H9 (cell line): ENCODE results near the gene SP110. TPM values are rescaled to one million over a fixed set of nuclear protein-coding genes. Genes with fewer than 3 reads are reported as not detected.
A peak's percentile ranks its signal among the peaks of the same experiment; 100 is the strongest.

ENCODE experiments used
- DNase-seq: peaks from one replicate; pipeline ENCODE4 v3.0.0-alpha.2; 2017
- H2AFZ ChIP-seq: one replicate; pipeline ENCODE4 v1.6.1; 2013; ENCODE audit warnings: mild to moderate bottlenecking, low read length, control low read depth, moderate library complexity
- H2AK5ac ChIP-seq: 2 replicates; pipeline ENCODE4 v1.6.1; 2013; ENCODE audit warnings: low read length, control low read depth, mixed read lengths; ENCODE audit not compliant: insufficient read length
- H2BK120ac ChIP-seq: one replicate; pipeline ENCODE4 v1.6.1; 2013; ENCODE audit warnings: low read depth, mild to moderate bottlenecking, low read length, control low read depth, inconsistent platforms; ENCODE audit not compliant: poor library complexity, severe bottlenecking
- H2BK12ac ChIP-seq: 2 replicates; pipeline ENCODE4 v1.6.1; 2013; ENCODE audit warnings: low read length, control low read depth, mixed read lengths, low read depth; ENCODE audit not compliant: insufficient read length
- H2BK15ac ChIP-seq: 2 replicates; pipeline ENCODE4 v1.6.1; 2013; ENCODE audit warnings: low read depth, low read length, control low read depth
- H2BK20ac ChIP-seq: one replicate; pipeline ENCODE4 v1.6.1; 2013; ENCODE audit warnings: low read depth, mild to moderate bottlenecking, low read length, control low read depth, inconsistent platforms; ENCODE audit not compliant: poor library complexity, severe bottlenecking
- H2BK5ac ChIP-seq: 2 replicates; pipeline ENCODE4 v1.6.1; 2013; ENCODE audit warnings: low read length, control low read depth, mixed read lengths; ENCODE audit not compliant: insufficient read length
- H3K14ac ChIP-seq: 2 replicates; pipeline ENCODE4 v1.6.1; 2013; ENCODE audit warnings: low read length, control low read depth; ENCODE audit not compliant: insufficient read depth
- H3K18ac ChIP-seq: 2 replicates; pipeline ENCODE4 v1.6.1; 2013; ENCODE audit warnings: low read depth, mild to moderate bottlenecking, mixed read lengths, low read length, control low read depth; ENCODE audit not compliant: insufficient read length
- H3K23ac ChIP-seq: 2 replicates; pipeline ENCODE4 v1.6.1; 2013; ENCODE audit warnings: low read length, control low read depth, mixed read lengths, low read depth; ENCODE audit not compliant: insufficient read length
- H3K23me2 ChIP-seq: 2 replicates; pipeline ENCODE4 v1.6.1; 2013; ENCODE audit warnings: low read depth, mild to moderate bottlenecking, mixed read lengths, low read length, control low read depth; ENCODE audit not compliant: insufficient read length, poor library complexity, severe bottlenecking
- H3K27ac ChIP-seq: 2 replicates; pipeline ENCODE4 v1.5.1; 2013; ENCODE audit warnings: low read length, control low read depth, mixed read lengths, low read depth; ENCODE audit not compliant: insufficient read length
- H3K27me3 ChIP-seq: 2 replicates; pipeline ENCODE4 v1.6.1; 2013; ENCODE audit warnings: low read length, control low read depth, inconsistent platforms; ENCODE audit not compliant: insufficient read depth
- H3K4ac ChIP-seq: 2 replicates; pipeline ENCODE4 v1.6.1; 2013; ENCODE audit warnings: low read depth, mild to moderate bottlenecking, control low read depth, inconsistent platforms, low read length, moderate library complexity
- H3K4me1 ChIP-seq: 2 replicates; pipeline ENCODE4 v1.6.1; 2013; ENCODE audit warnings: low read length, control low read depth, inconsistent platforms; ENCODE audit not compliant: insufficient read depth
- H3K4me2 ChIP-seq: 2 replicates; pipeline ENCODE4 v1.6.1; 2013; ENCODE audit warnings: low read length, control low read depth, mixed read lengths; ENCODE audit not compliant: insufficient read length, insufficient read depth
- H3K56ac ChIP-seq: 2 replicates; pipeline ENCODE4 v1.6.1; 2013; ENCODE audit warnings: low read depth, mild to moderate bottlenecking, mixed read lengths, low read length, control low read depth; ENCODE audit not compliant: insufficient read length
- H3K79me1 ChIP-seq: 2 replicates; pipeline ENCODE4 v1.6.1; 2013; ENCODE audit warnings: low read depth, mild to moderate bottlenecking, moderate library complexity, low read length, control low read depth, inconsistent platforms; ENCODE audit not compliant: insufficient read depth, poor library complexity, severe bottlenecking
- H3K79me2 ChIP-seq: 2 replicates; pipeline ENCODE4 v1.6.1; 2013; ENCODE audit warnings: low read length, control low read depth, inconsistent platforms; ENCODE audit not compliant: insufficient read depth
- H3K9ac ChIP-seq: 2 replicates; pipeline ENCODE4 v1.6.1; 2013; ENCODE audit warnings: low read length, control low read depth, mixed read lengths; ENCODE audit not compliant: insufficient read length; ENCODE audit errors: extremely low read depth
- H3K9me3 ChIP-seq: one replicate; pipeline ENCODE4 v1.6.1; 2013; ENCODE audit warnings: low read depth, low read length, inconsistent platforms; ENCODE audit not compliant: control insufficient read depth
- H3T11ph ChIP-seq: one replicate; pipeline ENCODE4 v1.6.1; 2013; ENCODE audit warnings: mild to moderate bottlenecking, low read length, control low read depth, inconsistent platforms
- H4K20me1 ChIP-seq: one replicate; pipeline ENCODE4 v1.6.1; 2013; ENCODE audit not compliant: control insufficient read depth, insufficient read length, insufficient read depth
- H4K5ac ChIP-seq: 2 replicates; pipeline ENCODE4 v1.6.1; 2013; ENCODE audit warnings: low read depth, mild to moderate bottlenecking, mixed read lengths, low read length, control low read depth; ENCODE audit not compliant: insufficient read length
- H4K8ac ChIP-seq: replicated peaks from 2 replicates; pipeline ENCODE4 v1.6.1; 2013; ENCODE audit warnings: low read length, control low read depth, mixed read lengths, low read depth; ENCODE audit not compliant: insufficient read length
- H4K91ac ChIP-seq: 2 replicates; pipeline ENCODE4 v1.6.1; 2013; ENCODE audit warnings: low read depth, mild to moderate bottlenecking, moderate library complexity, mixed read lengths, low read length, control low read depth; ENCODE audit not compliant: insufficient read length
- H3K27ac Mint-ChIP-seq, 3 experiments: 2 replicates in 2 of 3; 3 replicates in 1 of 3; pipeline ENCODE4 v1.8.0; 2020 to 2021; ENCODE audit warnings: mixed read lengths in 3 of 3, mild to moderate bottlenecking in 1 of 3, moderate library complexity in 1 of 3
- H3K27me3 Mint-ChIP-seq: 2 replicates; pipeline ENCODE4 v1.8.0; 2021; ENCODE audit warnings: low read depth, mild to moderate bottlenecking, moderate library complexity, mixed read lengths
- H3K36me3 Mint-ChIP-seq, 3 experiments: 2 replicates in 2 of 3; 3 replicates in 1 of 3; pipeline ENCODE4 v1.8.0; 2020 to 2021; ENCODE audit warnings: low read depth in 3 of 3, mixed read lengths in 3 of 3; ENCODE audit not compliant: insufficient read depth in 1 of 3
- H3K4me1 Mint-ChIP-seq, 2 experiments: 2 replicates each; pipeline ENCODE4 v1.8.0; 2020; ENCODE audit warnings: mixed read lengths in 2 of 2
- H3K4me3 Mint-ChIP-seq, 2 experiments: 2 replicates in 1 of 2; 3 replicates in 1 of 2; pipeline ENCODE4 v1.8.0; 2020 to 2021; ENCODE audit warnings: mild to moderate bottlenecking in 2 of 2, mixed read lengths in 2 of 2, moderate library complexity in 1 of 2
- H3K9me3 Mint-ChIP-seq, 2 experiments: 2 replicates in 1 of 2; 3 replicates in 1 of 2; pipeline ENCODE4 v1.8.0; 2020; ENCODE audit warnings: mild to moderate bottlenecking in 2 of 2, mixed read lengths in 2 of 2, moderate library complexity in 1 of 2
- CTCF ChIP-seq: fragments of 200-600 bp; sonication (generic); conservative IDR thresholded peaks from 3 replicates; pipeline ENCODE4 v1.8.0; 2021; ENCODE audit warnings: antibody characterized with exemption, mild to moderate bottlenecking
- WGBS: extraction: QIAGEN DNeasy Blood & Tissue Kit; methylation state at CpG from one replicate; pipeline ENCODE4 v1.1.7; 2013; ENCODE audit warnings: missing lambda C conversion rate, low lambda C conversion rate, mixed read lengths; ENCODE audit not compliant: insufficient read length; ENCODE audit errors: extremely low coverage; 5-methylcytosine and 5-hydroxymethylcytosine counted together
- total RNA-seq: library from RNA; stranded (reverse); gene quantifications from 2 replicates; pipeline ENCODE4 v1.2.1, GENCODE V29; 2021

SP110 gene
- total RNA-seq, 1 experiment from 2014 or later: 3.7 TPM

- no peak overlapping the region for H2BK5ac ChIP-seq
- no peaks in the 10 kb centered on the region for H3K79me1 ChIP-seq
- H3K4ac ChIP-seq: no peak overlapping the region
- TF ChIP-seq CTCF: no peak
- no peak for DNase-seq
- H2BK120ac ChIP-seq: no peak overlapping the region
- no CpG with 5 or more reads among the region's 10 CpGs for WGBS
- H4K91ac ChIP-seq: no peak overlapping the region
- Mint-ChIP-seq H3K36me3 (peaks cover 0 to 9% (median 4%) of the 10 kb centered on the region in 3 experiments; a peak in 3 of 7 replicates), H3K27me3 (no peaks in the 10 kb centered on the region), H3K4me3 (no peak overlapping the region), H3K9me3 (no peaks in the 10 kb centered on the region; a peak in 1 of 5 replicates), H3K4me1 (no peaks in the 10 kb centered on the region), H3K27ac (peak overlapping the region in 1 of 3 experiments; percentile 4; a peak in 1 of 7 replicates)
- H3K4me2 ChIP-seq: no peak overlapping the region
- H4K8ac ChIP-seq: no peak overlapping the region
- no peak overlapping the region for H4K5ac ChIP-seq
- no peak overlapping the region for H3K23ac ChIP-seq
- H2BK12ac ChIP-seq: no peak overlapping the region
- H3K27ac ChIP-seq: no peak overlapping the region
- no peaks in the 10 kb centered on the region for H3K79me2 ChIP-seq
- H2BK15ac ChIP-seq: no peak overlapping the region
- no peak overlapping the region for H3K18ac ChIP-seq
- no peaks in the 10 kb centered on the region for H3K27me3 ChIP-seq
- no peaks in the 10 kb centered on the region for H3K9me3 ChIP-seq
- H2AFZ ChIP-seq: no peak overlapping the region
- H3T11ph ChIP-seq: no peak overlapping the region
- H3K23me2 ChIP-seq: no peaks in the 10 kb centered on the region
- H3K56ac ChIP-seq: no peak overlapping the region
- no peaks in the 10 kb centered on the region for H4K20me1 ChIP-seq
- no peak overlapping the region for H3K9ac ChIP-seq
- no peak overlapping the region for H2AK5ac ChIP-seq
- no peak overlapping the region for H2BK20ac ChIP-seq
- H3K14ac ChIP-seq: no peak overlapping the region
- no peaks in the 10 kb centered on the region for H3K4me1 ChIP-seq
Measured at GRCh38 chr2:230202430-230203109, 17.2 kb downstream of the SP110 start.
